Stimulated activated CD8-positive, alpha-beta memory T cell treated with anti-CD3 and anti-CD28 coated beads, Interleukin-4, amount 100 ng/mL, for 24 hours (primary cell): ENCODE measurements around the gene SLC37A2.

Experiments used
- DNase-seq: peaks from one replicate; pipeline ENCODE4 v3.0.0-alpha.2; 2020; ENCODE audit warnings: low read depth

SLC37A2 gene

DNA sequence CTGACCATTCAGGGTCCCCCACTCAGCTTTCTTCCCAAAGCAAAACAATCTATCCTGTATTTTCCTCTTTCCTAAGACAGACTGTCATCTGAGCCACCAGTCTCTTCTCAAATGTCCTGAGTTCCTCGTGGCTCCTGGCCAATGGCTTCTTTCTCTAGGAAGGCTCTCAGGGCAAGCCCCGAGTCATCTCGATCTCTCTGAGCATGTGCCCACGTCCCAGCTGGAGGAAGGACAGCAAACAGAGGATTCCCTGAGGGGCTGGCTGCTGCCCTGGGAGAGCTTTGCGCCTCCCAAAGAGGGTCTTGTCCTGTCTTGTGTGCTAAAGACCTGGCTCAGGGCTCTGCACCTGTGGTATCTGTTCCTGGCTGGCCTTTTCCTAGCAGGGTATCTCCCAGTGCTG lies 8.3 kb downstream of the SLC37A2 start:
- no peak for DNase-seq

DNA sequence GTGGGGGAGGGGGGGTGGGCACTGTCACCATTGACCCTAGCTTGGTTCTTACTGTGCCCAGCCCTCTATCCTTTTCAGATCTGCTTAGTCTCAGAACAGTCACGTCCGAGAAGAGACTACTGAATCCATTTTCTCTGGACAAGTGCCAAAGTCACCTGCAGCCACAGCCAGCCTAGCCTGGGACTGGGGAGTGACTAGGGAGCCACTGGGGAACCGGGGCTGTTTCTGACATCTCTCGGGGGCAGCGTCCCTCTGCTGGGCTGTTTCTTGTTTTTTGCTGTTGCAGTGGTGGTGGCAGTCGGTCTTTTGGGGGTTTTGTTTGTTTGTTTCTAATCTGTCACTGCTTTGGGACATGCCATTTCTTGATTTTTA lies 8.7 kb downstream of the SLC37A2 start:
- no peak for DNase-seq

DNA sequence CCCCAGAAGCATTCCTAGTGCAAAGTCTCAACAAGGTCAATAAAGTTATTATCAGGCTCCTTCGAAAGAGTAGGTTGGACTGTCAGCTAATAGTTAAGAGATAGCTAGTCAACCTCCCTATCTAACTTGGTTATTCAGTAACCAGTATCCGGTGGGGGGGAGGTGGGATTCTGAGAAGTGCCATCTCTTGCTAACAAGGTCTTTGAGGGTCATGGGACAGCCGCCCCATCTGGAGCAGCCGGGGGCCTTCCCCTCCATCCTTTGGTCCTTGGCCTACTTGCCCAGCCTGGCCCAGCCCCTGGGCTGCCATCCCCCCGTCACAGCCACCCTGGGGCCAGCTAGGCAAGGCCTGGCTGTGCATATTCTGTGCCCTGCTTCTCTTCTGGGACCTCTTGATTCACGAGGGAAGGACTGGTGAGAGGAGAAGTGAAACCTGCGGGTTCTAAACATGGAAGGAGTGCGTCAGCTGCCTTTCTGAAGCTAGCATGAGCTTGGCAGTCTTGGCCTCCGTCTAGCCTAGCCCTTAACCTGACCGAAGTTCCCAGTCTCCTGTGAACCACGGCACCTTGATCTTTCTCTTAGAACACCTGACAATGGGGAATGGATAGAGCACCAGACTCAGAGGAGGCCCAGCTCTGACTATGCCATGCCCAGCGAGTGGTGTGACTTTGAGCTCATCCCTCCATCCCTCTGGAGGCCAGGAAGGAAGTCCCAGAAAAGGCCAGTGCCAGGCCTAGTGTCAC lies 9.3 kb downstream of the SLC37A2 start:
- DNase-seq: no peak

DNA sequence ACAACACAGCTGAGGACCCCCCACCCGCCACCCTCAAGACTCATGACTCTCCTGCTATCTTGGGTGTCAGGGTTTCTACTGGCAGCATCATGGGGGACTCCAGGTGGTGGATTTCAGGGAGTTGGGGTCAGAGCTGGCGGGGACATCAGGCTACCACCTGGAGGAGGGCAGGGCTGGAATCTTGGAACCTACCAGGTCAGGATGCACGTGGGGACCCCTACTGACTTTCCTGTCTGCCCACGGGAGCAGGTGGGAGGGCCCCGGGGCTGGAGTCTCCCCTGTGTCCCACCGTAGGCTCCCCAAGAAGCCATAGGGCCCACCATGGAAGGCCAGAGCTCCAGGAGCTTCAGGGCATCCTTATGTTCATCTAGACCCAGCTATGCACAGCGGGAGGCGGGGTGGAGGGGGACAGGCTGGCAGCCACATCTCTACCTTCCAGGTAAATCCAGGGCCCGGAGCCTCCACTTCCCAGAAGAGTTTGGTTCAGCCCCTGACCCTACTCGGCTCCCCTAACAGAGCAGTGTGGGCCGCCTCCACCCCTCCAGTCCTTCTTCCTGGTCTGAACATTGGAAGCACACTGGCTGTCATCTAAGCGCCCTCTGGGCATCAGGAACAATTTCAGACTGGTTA lies 10.0 kb downstream of the SLC37A2 start:
- DNase-seq: no peak

DNA sequence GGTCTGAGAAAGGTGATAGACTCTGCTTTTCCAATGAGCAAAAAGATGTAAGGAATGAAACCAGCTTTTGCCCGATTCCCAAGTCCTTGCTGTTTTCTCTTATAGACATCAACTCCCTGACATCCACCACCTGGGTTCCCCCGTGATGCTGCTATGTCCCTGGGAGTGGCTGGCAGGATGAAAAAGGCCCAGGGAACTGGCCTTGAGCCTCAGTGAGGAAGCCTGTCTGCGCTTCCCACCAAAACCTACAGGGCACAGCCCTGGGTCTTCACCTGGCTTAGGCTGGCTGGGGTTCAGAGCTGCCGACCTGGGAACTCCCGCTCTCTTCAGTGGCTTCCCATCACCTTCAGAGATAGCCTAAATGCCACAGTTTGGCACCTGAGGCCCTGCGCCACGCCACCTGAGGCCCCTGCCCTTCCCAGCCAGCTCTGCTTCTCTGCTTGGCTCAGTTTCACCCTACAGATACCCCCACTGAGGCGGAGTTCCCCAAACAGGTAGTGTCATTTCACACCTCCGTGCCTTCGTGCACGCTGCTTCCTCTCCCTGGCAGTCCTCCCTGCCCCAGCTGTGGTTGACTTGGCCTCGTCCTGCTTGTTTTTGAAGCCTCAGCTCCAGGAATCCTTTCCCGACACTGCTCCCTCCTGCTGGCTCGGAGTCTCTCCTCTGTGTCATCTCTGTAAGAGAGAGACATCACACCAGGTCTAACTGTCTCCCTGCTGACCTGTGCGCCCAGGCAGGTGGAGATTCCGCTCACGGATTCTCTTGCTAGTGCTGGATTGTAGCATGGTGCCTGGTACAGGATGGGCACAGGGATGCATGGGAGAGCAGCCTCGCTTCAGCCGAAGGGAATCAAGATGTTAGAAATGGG lies 10.7 kb downstream of the SLC37A2 start:
- DNase-seq: no peak

DNA sequence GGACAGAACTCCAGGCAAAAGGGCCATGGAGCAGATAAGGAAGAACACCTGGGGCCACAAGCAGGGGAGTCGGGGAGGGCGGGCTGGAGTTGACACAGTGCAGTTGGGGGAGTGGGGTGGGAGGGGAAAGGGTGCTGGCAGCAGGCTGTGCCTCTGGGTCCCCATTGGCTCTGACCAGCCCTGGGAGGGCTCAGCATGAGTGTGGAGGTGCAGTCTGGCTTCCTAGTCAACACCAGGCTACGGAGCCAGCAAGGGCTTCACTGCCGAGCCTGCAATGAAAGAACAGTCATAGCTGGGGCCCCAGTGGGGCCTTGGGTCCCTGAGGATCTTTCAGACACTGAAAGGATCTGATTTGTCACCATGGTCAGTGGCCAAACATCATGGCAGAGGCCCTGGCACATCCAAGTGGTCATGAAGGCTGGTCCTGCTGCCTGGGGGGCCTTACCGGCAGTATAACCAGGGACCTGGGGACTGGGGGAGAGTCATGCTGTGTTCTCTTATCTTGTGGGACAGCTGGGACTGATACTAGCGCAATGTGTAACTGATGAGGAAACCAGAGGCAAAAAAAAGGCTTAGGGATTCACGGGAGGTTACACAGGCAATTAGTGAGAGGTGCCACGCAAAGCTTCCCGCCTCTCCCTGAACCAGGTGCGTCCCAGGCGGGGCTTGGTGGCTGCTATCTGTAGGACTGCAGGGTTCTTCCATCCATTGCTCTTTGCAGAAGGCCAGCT lies 11.6 kb downstream of the SLC37A2 start:
- no peak for DNase-seq

DNA sequence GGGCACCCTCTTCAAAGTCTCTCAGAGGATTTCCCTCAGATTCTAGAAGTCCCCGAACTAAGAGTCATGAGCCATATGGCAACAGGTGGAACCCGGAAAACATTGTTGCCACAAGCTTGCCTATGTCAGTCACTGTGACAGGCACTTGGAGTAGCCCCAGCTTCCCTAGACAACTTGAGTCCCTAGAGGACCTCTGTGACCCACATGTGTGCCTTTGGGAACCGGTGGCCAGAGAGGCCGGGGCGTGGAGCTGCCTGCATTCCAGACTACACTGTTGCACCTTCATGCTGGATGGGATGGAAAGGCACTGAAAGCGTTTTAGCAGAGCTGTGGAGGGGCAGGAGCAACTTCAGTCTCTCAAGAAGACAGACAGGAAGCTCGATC lies 12.1 kb downstream of the SLC37A2 start:
- DNase-seq: no peak

DNA sequence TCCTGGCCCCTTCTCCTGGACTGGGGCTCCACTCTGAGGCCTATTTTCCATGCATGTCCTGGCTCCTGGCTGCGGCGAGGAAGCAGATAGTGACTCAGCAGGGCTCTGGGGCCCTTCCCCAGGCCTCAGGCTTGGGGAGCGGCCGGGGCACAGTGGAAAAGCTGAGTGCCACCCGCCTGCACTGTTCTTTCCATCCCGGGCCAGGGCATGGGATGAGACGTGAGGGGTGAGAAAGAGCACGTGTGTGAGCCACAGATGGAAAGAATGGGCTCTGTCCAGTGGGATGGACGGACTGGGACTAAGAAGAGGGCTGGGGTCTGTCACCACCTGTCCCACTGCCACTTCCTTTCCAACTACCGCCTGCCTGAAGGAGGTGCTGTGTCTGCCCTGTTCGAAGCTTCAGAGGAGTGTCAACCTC lies 12.8 kb downstream of the SLC37A2 start:
- DNase-seq: no peak

DNA sequence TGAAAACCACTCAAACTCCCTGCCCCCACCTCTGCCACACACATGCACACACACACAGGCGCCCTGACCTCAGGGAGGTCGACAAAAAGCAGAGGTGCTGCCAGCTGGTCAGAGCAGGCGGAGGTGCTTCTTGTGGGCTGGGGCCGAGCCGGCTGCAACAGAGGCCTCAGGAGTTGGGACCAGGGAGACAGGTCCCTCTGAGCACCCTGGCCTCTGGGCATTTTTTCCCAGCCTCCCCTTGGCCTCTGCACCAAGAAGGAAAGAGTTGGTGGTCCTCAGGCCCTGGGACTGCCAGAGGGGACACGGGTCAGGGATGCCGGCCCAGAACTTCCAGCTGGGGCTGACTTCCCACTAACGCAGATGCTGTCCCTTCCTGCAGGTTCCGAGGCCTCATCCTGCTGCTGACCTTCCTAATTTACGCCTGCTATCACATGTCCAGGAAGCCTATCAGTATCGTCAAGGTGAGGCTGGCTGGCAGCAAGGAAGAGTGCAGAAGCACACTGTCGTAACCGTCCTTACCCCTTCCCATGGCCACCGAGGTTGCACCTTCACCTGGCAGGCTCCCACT lies 13.4 kb downstream of the SLC37A2 start:
- DNase-seq: no peak

DNA sequence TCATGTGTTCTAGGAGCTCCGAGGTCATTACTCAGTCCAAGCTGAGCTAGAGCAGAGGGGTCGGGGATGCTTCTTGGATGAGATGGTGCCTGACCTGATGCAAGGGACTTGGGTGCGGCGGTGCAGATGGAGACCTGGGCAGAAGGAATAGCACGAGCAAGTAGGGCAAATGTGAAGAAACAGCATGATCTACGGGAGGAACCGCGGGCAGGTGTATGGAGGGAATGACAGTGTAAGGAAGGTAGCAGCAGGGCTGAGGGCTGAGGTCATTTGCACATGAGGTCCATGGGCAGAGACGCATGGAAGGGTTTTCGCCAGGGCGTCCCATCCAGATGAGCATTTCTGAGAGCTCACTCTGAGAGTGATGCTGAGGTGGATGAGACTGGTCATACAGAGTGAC lies 14.9 kb downstream of the SLC37A2 start:
- DNase-seq: no peak

DNA sequence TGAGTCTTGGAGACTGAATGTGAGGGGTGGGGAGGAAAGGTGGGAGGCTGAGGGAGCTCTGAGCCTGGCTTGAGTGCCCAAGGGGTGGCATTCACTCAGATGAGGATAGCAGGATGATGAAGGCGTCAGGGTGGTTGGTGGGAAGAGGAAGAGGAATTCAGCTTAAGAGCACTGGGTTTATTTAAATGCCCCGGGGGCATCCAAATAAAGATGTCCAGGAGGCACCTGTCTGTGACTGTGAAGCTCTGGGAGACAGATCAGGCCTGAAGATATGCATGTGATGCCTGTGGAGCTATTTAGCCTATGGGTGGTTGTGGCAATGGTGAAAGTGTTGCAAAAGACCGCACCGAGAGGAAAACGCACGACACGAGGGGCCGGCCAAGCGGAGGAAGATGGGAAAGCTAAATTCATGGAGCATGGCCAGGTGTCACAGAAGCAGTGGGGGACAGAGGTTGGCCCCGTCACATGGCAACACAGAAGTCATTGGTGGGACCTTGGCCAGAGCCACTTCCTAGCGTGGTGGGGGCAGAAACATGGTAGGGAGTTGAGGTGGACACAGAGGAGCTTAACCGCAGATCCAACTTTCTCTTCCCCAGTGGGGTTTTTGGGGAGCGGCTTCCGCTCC lies 15.5 kb downstream of the SLC37A2 start:
- no peak for DNase-seq

DNA sequence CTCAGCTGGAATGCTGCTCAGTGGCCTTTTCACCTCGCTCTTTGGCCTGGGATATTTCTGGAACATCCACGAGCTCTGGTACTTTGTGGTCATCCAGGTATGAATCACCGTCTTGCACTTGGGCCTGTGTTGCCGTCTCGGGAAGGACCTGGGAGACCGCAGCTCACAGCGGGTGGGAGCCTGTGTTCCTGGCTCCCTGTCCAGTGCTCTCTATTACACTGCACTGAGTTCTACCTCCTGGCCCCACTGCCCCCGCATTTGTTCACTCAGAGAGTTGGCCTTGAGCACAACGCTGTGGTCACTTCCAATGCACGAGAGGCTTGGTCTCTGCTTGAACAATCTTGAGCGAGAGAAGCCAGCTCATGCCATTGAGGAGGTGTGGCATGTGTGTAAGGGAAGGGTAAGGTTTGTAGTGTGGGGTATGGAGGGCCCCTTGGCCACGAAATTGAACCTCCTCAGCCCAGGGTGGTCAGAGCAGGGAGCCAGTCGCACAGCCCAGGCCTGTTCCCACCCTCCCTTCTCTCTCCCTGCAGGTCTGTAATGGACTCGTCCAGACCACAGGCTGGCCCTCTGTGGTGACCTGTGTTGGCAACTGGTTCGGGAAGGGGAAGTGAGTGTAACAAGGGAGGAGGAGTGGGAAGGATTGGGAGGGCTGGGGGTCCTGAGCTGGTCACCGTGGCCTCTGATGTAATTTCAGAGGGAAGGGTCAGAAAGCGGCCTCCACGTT lies 16.2 kb downstream of the SLC37A2 start:
- no peak for DNase-seq

DNA sequence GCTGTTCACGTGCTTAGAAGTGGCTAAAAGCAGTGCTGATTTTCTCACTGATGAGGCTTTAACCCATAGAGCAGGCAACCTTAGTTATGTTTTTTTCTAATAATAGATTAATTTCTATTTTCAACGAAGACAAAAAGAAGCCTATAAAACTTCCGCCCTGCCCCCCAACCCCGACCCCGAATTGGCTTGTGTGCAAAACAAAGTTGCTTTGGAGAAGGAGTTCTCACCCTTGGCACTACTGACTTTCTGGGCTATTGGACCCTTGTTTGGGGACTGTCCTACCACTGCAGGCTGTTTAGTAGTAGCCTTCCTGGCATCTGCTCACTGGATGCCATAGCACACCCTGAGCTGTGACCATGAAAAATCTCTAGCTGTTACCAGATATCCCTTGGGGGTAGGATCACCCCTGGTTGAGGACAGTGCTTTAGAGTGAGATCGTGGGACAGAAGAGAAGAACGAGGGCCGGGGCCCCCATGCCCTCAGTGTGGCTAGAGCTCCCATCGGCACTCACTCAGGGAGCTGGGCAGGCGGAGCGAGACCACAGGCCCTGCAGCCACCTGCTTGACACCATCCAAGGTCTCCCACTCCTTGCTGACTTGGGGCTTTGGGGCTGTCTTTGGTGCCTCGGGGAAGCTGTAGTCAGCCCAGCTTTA lies 16.9 kb downstream of the SLC37A2 start:
- DNase-seq: no peak

DNA sequence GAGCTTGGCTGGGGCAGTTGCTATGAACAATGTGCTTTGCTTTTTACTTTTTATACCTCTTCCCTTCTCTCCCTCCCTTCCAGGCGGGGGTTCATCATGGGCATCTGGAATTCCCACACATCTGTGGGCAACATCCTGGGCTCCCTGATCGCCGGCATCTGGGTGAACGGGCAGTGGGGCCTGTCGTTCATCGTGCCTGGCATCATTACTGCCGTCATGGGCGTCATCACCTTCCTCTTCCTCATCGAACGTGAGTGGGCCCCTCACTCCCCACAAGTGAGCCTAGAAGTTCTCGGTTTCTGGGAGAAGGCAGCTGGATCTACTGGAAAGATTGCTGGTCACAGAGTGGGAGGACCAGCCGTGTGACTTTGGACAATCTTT lies 17.4 kb downstream of the SLC37A2 start:
- DNase-seq: no peak

DNA sequence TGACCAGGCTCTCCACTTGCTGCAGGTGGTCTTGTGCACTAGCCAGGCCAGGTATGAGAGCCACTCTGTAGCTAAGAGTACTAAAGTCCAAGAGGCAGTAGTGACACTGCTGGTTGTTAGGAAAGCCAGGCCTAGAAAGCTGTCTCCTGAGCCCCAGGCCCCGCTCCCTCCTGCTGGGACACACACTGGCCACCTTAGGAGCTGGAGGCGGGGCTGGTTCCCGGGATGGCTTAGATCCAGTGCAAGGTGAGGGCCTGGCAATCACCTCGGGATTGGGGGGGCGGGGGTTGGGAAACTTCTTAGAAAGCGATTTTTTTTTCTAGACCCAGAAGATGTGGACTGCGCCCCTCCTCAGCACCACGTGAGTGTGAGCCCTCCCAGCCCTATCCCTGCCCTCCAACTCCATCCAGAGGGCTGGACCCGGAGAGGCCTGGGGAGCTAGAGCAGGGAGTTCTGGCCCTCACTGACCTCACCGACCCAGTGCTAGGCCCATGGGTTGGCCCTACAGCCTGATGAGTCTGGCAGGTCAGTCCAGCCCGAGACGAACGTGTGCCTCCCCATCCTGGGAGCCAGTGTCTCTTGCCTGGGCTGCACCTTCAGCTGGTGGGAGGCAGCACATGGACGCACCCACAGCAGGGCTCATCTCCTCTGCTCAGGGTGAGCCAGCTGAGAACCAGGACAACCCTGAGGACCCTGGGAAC lies 18.1 kb downstream of the SLC37A2 start:
- no peak for DNase-seq

DNA sequence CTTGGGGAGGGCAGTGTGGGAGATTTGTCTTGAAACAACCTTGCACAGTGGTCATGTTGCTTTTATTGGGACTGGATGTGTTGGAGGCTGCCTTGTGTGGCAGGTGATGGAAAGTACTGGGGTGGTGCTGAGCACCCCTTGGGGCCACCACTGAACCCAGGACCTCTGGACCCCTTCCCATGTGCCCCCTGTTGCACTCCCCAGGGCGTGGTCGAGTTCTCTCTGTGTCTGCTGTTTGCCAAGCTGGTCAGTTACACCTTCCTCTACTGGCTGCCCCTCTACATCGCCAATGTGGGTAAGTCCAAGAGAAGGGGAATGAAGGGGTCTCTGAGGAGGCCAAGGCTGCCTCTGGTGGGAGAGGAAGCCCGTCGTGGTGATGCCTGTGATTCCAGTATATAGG lies 18.9 kb downstream of the SLC37A2 start:
- no peak for DNase-seq

DNA sequence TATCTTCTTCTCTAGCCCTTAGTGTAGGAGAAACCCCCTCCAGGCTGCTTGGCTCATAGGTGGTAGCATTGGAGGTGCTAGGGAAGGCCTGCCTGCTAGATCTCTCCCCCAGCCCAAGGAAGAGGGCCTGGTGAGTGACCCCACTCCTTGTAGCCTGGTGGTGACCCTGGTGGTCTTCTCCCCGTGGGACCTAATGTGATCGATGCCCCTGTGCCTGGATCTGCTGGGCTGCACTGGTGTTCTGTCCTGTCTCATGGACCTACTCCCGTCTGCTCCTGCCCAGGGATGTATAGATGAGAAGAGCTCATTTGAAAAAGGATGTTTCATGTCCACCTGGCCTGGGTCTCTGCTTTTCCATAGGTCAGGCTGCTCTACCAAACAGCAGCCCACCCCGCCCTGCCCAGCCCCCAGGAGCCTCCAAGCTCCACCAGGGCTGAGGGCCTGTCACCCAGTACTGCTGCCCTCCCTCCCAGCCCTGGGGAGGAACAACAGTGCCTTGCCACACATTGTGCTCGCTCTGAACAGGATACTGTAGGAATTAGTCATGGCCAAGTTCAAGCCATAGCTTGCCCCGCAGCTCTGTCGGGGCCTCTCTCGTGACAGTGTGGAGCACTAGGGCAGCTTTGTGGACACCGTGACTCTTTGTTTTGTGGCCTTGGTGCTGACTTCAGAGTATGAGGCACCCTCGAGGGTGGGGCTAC lies 19.7 kb downstream of the SLC37A2 start:
- DNase-seq: no peak

DNA sequence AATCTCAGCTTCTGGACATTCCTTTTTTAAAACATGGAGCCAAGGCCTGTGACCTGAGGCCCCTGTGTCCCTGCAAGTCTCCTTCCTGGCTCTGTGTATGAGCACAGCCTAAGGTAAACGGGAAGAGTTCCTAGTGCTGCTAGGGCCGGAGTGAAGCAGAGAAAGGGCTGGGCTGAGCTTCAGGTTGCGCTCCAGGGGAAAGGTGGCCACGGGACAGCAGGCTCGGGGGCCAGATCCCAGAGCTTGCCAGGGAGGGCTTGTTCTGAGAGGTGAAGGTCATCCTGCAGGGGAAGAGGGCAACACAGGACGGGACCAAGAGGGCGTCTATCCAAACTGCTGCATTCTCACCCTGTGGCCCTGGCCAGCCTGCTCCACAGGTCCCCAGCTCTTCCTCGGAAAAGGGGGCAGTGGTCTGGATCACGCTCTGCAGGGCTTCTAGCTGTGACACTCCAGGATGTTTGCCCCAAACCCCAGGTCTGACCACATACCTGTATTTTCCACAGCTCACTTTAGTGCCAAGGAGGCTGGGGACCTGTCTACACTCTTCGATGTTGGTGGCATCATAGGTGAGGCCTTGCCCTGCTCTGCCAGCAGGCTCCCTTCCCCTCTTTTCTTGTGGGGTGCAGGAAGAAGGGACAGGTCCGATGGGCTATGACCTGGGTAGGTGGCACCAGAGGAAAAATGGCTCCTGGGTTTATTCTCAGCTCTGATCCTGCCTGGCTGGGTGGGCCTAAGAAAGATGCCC lies 20.4 kb downstream of the SLC37A2 start:
- DNase-seq: no peak

DNA sequence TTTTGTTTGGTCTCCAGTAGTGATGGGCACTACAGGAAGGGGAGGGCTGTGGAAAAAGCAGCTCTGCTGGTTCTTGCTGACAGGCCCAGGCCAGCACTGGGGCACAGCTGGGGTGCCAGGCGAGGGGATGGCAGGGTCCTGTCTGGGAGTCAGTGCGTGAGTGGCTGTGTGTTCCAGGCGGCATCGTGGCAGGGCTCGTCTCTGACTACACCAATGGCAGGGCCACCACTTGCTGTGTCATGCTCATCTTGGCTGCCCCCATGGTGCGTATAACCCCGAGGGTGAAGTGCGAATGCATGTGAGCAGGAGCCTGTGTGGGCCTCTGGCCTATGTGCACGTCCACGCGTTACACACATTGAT lies 20.9 kb downstream of the SLC37A2 start:
- no peak for DNase-seq
